Purkinje cell (primary cell): ENCODE measurements around the gene ZSCAN9. TPM values are rescaled to one million over a fixed set of nuclear protein-coding genes. Genes with fewer than 3 reads are reported as not detected.

Source experiments
- polyA plus RNA-seq: library from polyadenylated mRNA; unstranded; fragments of >200 nt; fragmentation: Nextera tagmentation; gene quantifications from 2 replicates; pipeline ENCODE4 v1.2.1, GENCODE V29; 2014

The ZSCAN9 gene
- polyA plus RNA-seq = 3.0 and 9.8 TPM in 2 replicates

GRCh38 chr6:28225056-28225834 is at the start of gene ZSCAN9:
TSS of gene ZSCAN9 (plus strand) at chr6:28225275. CDS start at chr6:28227085, 1,810 bp downstream.

DNA sequence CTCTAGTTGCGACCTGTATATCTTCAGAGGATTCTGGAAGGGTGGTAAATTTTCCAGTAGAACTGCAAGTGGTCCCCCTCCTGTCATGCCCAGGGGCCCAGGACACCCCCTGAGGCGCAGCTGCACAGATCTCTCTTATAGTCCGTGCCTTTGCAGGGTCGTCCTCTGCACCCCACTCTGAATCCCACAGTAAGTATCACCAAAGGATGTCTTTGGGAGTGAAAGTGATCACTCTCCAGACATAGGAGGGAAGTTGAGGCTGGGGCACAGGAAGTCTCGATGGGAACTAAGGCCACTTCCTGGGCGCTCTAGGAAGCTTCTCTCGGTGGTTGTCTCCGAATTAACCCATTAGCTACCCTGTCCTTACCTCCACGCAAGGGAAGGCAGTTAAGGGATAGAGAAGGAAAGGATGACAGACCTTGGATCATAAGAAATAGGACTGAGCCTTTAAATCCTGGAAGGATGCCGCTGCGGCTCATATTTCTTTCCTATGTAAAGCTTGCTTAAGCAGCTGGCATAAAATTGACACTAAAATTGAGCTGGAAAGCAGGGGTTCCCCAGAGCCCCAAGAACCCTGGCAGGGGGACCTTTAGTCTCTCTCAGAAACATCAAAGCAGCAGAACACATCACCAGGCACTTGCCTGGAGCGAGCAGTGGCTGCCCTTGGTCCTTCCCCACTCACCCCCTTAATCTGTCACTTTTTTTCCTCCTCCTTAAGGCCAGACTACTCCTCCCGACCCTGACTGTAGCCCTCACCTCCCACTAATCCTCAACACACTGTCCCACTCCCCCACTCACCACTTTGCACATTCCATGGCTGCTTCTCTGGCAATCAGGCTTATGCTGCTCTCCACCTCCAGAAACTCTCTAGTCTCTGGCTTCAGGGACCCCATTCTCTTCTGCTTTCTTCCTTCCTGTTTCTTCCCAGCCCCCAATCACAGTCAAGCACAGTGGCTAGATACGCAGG is 27.2 kb downstream of the ZSCAN9 start, which contains the start of gene ZKSCAN4:
ZKSCAN4 (minus strand) TSS at position 261 of the 967 bp plus-strand sequence. CDS start 289 bp downstream, outside the sequence.

DNA sequence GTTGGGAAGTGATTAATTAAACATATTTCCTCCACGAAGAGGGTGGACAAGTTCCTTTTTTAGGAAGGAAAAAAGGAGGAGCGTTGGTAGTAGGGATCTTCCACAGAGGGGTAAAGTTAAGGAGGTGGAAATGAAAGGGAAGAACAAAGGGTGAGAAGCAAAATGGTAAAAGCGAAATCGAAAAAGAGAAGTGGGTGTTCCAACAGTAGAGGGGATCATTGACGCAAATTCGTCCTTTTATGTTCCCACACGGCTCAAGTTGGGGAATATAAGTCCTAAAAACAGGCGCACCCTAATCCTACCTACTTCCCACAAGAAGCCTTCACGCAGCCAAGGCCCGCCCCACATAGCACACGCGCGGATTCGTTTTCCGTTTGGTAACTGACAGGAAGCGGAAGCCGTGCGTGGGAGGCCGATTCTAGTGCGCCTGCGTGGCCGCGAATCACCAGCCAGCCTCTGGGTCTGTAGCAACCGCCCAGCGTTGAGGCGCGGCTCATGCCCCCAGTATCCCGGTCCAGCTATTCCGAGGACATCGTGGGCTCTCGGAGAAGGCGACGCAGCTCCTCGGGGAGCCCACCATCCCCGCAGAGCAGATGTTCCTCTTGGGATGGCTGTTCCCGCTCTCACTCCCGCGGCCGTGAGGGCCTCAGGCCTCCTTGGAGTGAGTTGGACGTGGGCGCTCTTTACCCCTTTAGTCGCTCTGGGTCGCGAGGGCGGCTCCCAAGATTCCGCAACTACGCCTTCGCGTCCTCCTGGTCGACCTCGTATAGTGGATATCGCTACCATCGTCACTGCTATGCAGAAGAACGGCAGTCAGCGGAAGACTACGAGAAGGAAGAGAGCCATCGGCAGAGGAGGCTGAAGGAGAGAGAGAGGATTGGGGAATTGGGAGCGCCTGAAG is 34.1 kb downstream of the ZSCAN9 start, which contains the start of gene NKAPL:
NKAPL (plus strand) TSS at position 421 of the 901 bp plus-strand sequence; CDS start at position 496, 75 bp downstream.

DNA sequence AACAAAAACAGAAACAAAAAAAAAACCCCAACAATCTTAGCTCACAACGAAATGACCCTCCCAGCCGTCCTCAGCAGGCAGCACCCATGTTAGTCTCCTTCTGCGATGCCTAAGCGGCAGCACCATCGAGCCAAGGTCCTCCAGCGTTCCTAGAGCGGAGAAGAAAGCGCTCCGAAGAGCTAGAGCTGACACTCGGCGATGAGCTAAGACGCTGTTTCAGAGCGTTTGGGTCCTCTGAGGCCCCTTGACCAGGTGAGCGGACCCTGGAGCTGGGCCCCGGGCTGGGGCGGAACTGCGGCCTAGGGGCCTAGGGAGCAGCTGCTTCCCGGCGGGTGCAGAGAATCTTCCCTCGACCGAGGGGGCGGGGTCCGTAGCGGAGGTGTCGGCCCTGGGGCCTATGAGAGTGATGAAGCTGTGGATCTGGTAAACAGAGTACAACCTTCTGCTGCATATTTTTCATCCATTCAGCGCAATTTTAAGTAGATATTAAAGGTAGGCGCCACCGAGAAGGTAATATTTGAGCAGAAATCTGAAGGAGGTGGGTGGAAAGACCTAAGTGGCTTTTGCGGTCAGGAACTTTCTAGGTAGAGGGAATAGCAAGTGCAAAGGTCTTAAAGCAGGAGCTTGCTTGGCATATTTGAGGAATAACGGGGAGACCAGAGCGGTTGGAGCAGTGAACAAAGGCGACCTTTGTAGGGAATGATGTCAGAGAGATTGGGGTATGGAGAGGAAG is 42.1 kb downstream of the ZSCAN9 start, which contains the start of gene ZSCAN26:
ZSCAN26 (plus strand) TSS at position 182 of the 733 bp plus-strand sequence. CDS start 4,777 bp downstream, outside the sequence.

DNA sequence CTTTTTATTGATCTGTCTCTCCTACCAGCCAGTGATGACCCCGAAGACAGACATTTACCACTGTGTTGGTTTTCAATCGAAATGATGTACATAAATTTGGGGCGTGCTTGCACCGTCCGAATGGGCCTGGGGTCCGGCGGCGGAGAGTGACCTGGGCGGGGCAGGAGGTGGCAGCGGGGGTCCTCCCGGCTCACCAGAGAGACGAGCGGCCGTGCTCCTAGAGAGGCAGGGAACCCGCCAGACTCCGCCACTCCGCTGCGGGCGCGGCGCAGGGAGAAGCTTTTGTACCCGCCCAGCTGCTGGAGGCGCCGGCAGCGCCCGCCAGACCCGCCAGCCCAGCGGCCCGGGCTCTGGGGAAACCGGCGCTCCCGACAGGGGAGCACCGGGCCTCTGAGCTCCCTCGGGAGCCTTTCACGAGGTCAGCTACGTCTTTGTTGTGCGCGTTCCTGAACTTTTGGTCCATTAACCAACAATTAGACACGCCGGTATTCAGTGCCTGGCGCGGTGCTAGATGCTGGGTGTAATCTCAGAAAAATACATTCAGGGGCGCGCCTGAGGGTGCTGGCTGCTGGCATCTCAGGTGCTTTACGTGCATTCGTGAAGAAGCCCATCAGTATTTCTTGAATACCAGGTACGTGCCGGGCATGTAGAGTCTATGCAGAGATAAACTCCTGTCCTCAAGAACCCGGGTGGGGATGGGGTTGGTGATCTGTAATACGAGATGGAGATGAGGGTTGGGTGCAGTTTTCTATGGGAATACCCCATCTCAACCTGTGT is 56.4 kb downstream of the ZSCAN9 start, which contains the start of gene PGBD1:
PGBD1 (plus strand) TSS at position 285 of the 777 bp plus-strand sequence. CDS start 2,242 bp downstream, outside the sequence.

Other genes with a start within 250 kb of the ZSCAN9 start
- 1.7 and 6.1 TPM in 2 replicates for gene ZNF165, start 144.7 kb upstream of the ZSCAN9 start, polyA plus RNA-seq
- 0.43 and 6.8 TPM in 2 replicates for gene ZSCAN16, start 100.7 kb upstream of the ZSCAN9 start, polyA plus RNA-seq
- gene ZKSCAN8, start 83.4 kb upstream of the ZSCAN9 start, polyA plus RNA-seq = 4.5 and 4.8 TPM in 2 replicates
- 0.23 and 2.5 TPM in 2 replicates for gene ZKSCAN4, start 27.0 kb downstream of the ZSCAN9 start, polyA plus RNA-seq
- gene NKAPL, start 34.0 kb downstream of the ZSCAN9 start, polyA plus RNA-seq = 6.6 and 12.0 TPM in 2 replicates
- gene ZSCAN26, start 41.9 kb downstream of the ZSCAN9 start, polyA plus RNA-seq = 18.7 and 19.7 TPM in 2 replicates
- gene PGBD1, start 56.3 kb downstream of the ZSCAN9 start, polyA plus RNA-seq = 3.1 and 7.1 TPM in 2 replicates
- gene ZSCAN31, start 110.9 kb downstream of the ZSCAN9 start, polyA plus RNA-seq = 2.4 and 5.7 TPM in 2 replicates
- 2.8 TPM in 1 of 2 replicates, not detected in the other for gene ZKSCAN3, start 124.7 kb downstream of the ZSCAN9 start, polyA plus RNA-seq
- 2.2 and 2.8 TPM in 2 replicates for gene ZSCAN12, start 174.5 kb downstream of the ZSCAN9 start, polyA plus RNA-seq
- gene ZSCAN23, start 218.2 kb downstream of the ZSCAN9 start, polyA plus RNA-seq = 1.2 TPM in 1 of 2 replicates, not detected in the other